ENCODE data around the gene MBNL2. TPM values are rescaled to one million over a fixed set of nuclear protein-coding genes. Genes with fewer than 3 reads are reported as not detected.

MBNL2 gene
- total RNA-seq, 3 donors from 2014 or later = 68.5 to 131 (median 120) TPM

DNA sequence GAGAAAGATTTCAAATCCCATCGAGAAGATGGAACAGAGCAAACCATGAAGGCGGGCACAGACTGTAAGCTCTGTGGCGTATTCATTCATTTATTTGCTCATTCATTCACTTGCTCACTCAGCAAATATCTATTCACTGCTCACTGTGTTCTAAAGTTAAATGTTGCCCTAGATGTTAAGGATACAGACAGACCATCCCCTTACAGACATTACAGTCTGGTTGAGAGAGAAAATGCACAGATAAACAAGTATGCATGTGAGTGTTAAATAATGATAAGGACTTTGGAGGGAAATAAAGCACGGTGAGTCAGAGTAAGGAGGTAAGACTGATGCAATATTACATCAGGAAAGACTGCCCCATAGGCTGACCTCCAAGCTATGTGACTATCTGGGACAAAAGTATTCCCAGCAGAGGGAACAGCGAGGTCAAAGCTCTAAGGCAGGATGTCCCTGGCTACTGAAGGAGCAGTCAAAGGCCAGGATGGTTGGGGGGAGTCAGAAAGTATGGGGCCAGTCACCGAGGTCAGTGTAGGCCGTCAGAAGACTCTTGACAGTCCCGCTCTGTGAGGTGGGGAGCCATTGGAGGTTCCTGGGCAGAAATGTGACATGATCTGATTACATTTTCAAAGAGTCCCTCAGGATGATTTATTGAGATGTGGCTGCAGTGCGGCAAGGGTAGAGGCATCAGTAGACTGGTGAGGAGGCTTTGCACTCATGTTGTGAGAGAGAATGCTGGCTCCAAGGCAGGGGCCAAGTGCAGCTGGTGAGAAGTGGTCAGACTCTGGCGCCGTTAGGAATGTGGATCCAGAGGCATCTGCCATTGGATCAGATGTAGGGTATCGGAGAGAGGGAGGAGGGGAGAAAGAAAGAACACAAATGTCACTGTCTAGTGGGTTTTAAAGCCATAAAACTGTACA, 37.9 kb downstream of the MBNL2 start:
- DNase-seq (ENCODE audit: low spot score in 2 of 2) = no peak
- H3K36me3 ChIP-seq = no peaks in the 10 kb centered on the region
- no peaks in the 10 kb centered on the region for H3K9me3 ChIP-seq
- peaks cover 12 to 43% of the 10 kb centered on the region in 2 donors for H3K4me1 ChIP-seq
- intact Hi-C loops (cut with DNase I; ENCODE audit: low total_unique reads) = no loop called here
- peak overlapping the region; percentile 89 to 90 for H3K27ac ChIP-seq
- H3K27me3 ChIP-seq = no peaks in the 10 kb centered on the region
- H3K4me3 ChIP-seq = peak overlapping the region in 1 of 3 donors; percentile 19
- TF ChIP-seq, protein P1, sequence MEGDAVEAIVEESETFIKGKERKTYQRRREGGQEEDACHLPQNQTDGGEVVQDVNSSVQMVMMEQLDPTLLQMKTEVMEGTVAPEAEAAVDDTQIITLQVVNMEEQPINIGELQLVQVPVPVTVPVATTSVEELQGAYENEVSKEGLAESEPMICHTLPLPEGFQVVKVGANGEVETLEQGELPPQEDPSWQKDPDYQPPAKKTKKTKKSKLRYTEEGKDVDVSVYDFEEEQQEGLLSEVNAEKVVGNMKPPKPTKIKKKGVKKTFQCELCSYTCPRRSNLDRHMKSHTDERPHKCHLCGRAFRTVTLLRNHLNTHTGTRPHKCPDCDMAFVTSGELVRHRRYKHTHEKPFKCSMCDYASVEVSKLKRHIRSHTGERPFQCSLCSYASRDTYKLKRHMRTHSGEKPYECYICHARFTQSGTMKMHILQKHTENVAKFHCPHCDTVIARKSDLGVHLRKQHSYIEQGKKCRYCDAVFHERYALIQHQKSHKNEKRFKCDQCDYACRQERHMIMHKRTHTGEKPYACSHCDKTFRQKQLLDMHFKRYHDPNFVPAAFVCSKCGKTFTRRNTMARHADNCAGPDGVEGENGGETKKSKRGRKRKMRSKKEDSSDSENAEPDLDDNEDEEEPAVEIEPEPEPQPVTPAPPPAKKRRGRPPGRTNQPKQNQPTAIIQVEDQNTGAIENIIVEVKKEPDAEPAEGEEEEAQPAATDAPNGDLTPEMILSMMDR (IDR thresholded peaks at IDR 0.05) = no peak
- TF ChIP-seq POLR2AphosphoS5 (IDR thresholded peaks at IDR 0.05) = peak in 1 of 3 donors; percentile 28

DNA sequence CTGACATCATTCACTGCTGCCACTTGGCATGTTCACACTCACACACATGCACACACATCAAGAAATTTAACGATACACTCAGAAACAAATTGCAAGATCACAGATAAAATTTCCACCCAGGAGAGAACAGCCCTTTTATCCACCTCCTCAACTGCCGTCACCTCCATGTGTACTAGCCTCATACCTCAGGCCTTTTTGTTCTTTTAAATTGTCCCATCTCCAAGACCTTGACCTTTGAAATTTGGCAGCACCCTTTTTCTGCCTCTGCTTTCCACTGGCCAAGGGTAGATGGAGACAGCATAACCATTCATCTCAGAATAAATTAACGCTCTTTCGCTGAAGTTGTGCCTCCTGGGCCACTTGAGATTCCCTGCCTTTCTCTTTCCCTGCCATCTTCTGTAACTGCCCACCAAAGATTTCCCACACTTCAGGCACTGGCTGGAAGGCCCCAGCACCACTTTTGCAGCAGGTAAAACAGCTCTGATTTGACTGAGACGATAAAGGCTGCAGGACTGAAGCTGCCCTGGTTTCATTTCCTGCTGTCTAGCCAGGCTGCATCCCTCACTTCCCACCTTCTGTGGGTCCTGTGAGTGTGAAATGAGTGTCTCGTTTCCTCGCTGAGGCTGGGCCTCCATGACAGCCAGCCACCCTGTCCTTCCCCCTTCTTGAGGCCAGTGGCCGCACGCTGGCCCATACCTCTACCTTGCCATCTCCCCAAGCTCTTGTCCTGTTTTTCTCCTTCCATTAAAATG, 39.3 kb downstream of the MBNL2 start:
- peak overlapping the region; percentile 89 to 90 for H3K27ac ChIP-seq
- TF ChIP-seq, protein P1 (IDR thresholded peaks at IDR 0.05) = no peak
- TF ChIP-seq POLR2AphosphoS5 (IDR thresholded peaks at IDR 0.05) (no peak), POLR2A (IDR thresholded peaks at IDR 0.05) (no peak)
- no peak overlapping the region for H3K4me3 ChIP-seq
- no peaks in the 10 kb centered on the region for H3K27me3 ChIP-seq
- no peaks in the 10 kb centered on the region for H3K36me3 ChIP-seq
- no peaks in the 10 kb centered on the region for H3K9me3 ChIP-seq
- no peak for DNase-seq (ENCODE audit: low spot score in 2 of 2)
- intact Hi-C loops (cut with DNase I; ENCODE audit: low total_unique reads) = no loop called here
- H3K4me1 ChIP-seq = peaks cover 12 to 41% of the 10 kb centered on the region in 2 donors

DNA sequence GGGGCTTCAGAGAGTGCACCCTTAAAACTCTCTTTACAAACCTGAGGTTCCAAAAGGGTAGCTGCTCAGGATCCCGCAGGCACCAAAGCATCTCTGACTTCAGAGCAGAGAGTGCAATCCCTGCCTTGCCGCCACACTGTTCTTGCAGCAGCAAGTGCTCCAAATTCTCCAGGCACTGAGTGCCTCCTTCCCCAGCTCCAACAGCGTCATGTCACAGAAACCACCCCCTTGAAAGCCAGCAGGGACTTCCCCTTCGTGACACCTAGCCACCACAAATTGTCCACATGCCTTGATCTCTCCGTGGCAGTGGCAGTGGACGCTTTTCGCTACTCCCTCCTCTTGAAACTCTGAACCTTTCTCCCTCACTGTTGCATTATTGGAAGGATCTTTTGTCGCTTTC, 39.9 kb downstream of the MBNL2 start:
- H3K36me3 ChIP-seq = no peaks in the 10 kb centered on the region
- DNase-seq (ENCODE audit: low spot score in 2 of 2) = no peak
- peak overlapping the region; percentile 89 to 90 for H3K27ac ChIP-seq
- H3K9me3 ChIP-seq = no peaks in the 10 kb centered on the region
- H3K4me3 ChIP-seq = no peak overlapping the region
- peaks cover 12 to 35% of the 10 kb centered on the region in 2 donors for H3K4me1 ChIP-seq
- TF ChIP-seq, protein P1 (IDR thresholded peaks at IDR 0.05) = no peak
- TF ChIP-seq POLR2AphosphoS5 (IDR thresholded peaks at IDR 0.05) (no peak), POLR2A (IDR thresholded peaks at IDR 0.05) (no peak)
- no peaks in the 10 kb centered on the region for H3K27me3 ChIP-seq
- intact Hi-C loops (cut with DNase I; ENCODE audit: low total_unique reads) = no loop called here

DNA sequence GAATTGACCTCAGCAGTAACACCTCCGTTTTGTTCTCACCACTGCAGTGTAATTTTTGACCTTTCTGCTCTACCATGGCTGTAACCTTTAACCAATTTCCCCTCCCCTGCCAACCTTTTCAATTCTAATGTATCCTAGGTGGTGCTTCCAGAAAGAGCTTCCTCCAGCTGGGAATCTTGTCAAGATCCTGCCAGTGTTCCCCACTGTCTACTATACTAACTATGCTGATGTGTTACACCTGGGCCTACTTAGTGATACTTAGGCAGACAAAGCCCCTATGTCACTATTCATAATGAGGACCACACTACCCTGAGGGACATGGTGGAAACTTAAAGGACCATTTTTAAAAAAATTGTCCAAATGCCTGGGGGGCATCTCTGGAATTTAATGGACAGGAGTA, 41.0 kb downstream of the MBNL2 start:
- H3K27me3 ChIP-seq = no peaks in the 10 kb centered on the region
- intact Hi-C loops (cut with DNase I; ENCODE audit: low total_unique reads) = no loop called here
- peaks cover 8 to 27% of the 10 kb centered on the region in 2 donors for H3K4me1 ChIP-seq
- no peaks in the 10 kb centered on the region for H3K36me3 ChIP-seq
- peak overlapping the region in 1 of 2 donors; percentile 32 for H3K27ac ChIP-seq
- DNase-seq (ENCODE audit: low spot score in 2 of 2) = no peak
- no peaks in the 10 kb centered on the region for H3K9me3 ChIP-seq
- H3K4me3 ChIP-seq = no peak overlapping the region
- TF ChIP-seq POLR2A (IDR thresholded peaks at IDR 0.05) (no peak), POLR2AphosphoS5 (IDR thresholded peaks at IDR 0.05) (no peak)
- TF ChIP-seq, protein P1 (IDR thresholded peaks at IDR 0.05) = no peak

DNA sequence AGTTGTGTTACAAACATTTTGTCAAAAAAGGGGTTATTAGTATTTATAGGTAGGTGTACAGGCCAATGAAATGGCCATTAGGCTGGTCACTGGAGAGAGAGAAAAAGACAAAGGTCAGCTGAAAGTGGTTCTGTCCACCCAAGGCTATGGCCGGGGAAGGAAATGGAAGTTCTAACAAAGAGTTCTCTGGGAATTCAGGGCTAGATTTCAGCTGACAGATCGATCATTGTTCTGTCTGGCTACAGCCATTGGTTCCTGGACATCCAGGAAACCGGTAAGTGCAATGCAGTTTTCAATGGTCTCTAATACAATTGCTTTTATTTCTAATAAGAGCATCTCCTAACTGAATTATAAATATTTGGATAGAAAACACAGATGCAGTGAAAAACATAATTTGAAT, 42.5 kb downstream of the MBNL2 start:
- no peak overlapping the region for H3K4me3 ChIP-seq
- no peaks in the 10 kb centered on the region for H3K9me3 ChIP-seq
- no peaks in the 10 kb centered on the region for H3K36me3 ChIP-seq
- no peak for DNase-seq (ENCODE audit: low spot score in 2 of 2)
- TF ChIP-seq POLR2A (IDR thresholded peaks at IDR 0.05) (no peak), POLR2AphosphoS5 (IDR thresholded peaks at IDR 0.05) (no peak)
- TF ChIP-seq, protein P1 (IDR thresholded peaks at IDR 0.05) = no peak
- H3K27me3 ChIP-seq = no peaks in the 10 kb centered on the region
- intact Hi-C loops (cut with DNase I; ENCODE audit: low total_unique reads) = no loop called here
- H3K27ac ChIP-seq = no peak overlapping the region
- peaks cover 3 to 24% of the 10 kb centered on the region in 2 donors for H3K4me1 ChIP-seq

Measured in breast epithelium (tissue), 4 donors.